IPS-NIHi7 (cell line): ENCODE data around the gene MEF2B.
A peak's percentile ranks its signal among the peaks of the same experiment; 100 is the strongest.
"Not testable (repeated sequence)": the region's sequence is repeated elsewhere in the genome, so short reads cannot be mapped to it uniquely, and the experiment has no call there.

Experiments used
- DNase-seq: peaks from one replicate; pipeline ENCODE4 v3.0.0; 2012; ENCODE audit warnings: mixed read lengths; ENCODE audit errors: extremely low spot score

MEF2B gene

GRCh38 chr19:19192910-19193423, 22.9 kb upstream of the MEF2B start:
- DNase-seq = no peak

- DNase-seq = peak; percentile 98
These were observed 22.2 kb upstream of the MEF2B start, which contains the start of the genes BORCS8 and RFXANK for GRCh38 chr19:19192078-19192882. Gene BORCS8 (minus strand): TSS chr19:19192152. CDS start chr19:19192117, 35 bp downstream. Gene RFXANK (plus strand): TSS chr19:19192258. CDS start chr19:19193947, 1,689 bp downstream.

- no peak for DNase-seq
These were observed 21.7 kb upstream of the MEF2B start for GRCh38 chr19:19191768-19192077.

GRCh38 chr19:19186742-19187141, 16.7 kb upstream of the MEF2B start:
- no peak for DNase-seq

GRCh38 chr19:19185853-19186740, 16.0 kb upstream of the MEF2B start:
- DNase-seq = peak; percentile 86

- no peak for DNase-seq
These were observed 11.5 kb upstream of the MEF2B start for GRCh38 chr19:19181488-19181998.

GRCh38 chr19:19179548-19180441, 9.7 kb upstream of the MEF2B start:
- no peak for DNase-seq

GRCh38 chr19:19176950-19177349, 6.9 kb upstream of the MEF2B start:
- no peak for DNase-seq

GRCh38 chr19:19173243-19173642, 3.2 kb upstream of the MEF2B start:
- not testable (repeated sequence) for DNase-seq

- DNase-seq = no peak
These were observed 1.9 kb upstream of the MEF2B start for GRCh38 chr19:19171821-19172532.

- DNase-seq = no peak
These were observed 1.0 kb upstream of the MEF2B start for GRCh38 chr19:19170873-19171672.

- DNase-seq = no peak
These were observed 619 bp downstream of the MEF2B start for GRCh38 chr19:19169236-19170052.

- DNase-seq = no peak
These were observed 2.5 kb downstream of the MEF2B start for GRCh38 chr19:19167612-19168011.

GRCh38 chr19:19165396-19165795, 4.7 kb downstream of the MEF2B start:
- no peak for DNase-seq

- no peak for DNase-seq
These were observed 7.6 kb downstream of the MEF2B start for GRCh38 chr19:19162495-19162894.

GRCh38 chr19:19160461-19161035, 9.5 kb downstream of the MEF2B start:
- DNase-seq = no peak

GRCh38 chr19:19159534-19159933, 10.5 kb downstream of the MEF2B start:
- DNase-seq = no peak

- DNase-seq = no peak
These were observed 12.3 kb downstream of the MEF2B start for GRCh38 chr19:19157808-19158207.
